ENCODE data around the gene DUS3L.
"Not testable (repeated sequence)": the region's sequence is repeated elsewhere in the genome, so short reads cannot be mapped to it uniquely, and the experiment has no call there.

DUS3L gene

DNA sequence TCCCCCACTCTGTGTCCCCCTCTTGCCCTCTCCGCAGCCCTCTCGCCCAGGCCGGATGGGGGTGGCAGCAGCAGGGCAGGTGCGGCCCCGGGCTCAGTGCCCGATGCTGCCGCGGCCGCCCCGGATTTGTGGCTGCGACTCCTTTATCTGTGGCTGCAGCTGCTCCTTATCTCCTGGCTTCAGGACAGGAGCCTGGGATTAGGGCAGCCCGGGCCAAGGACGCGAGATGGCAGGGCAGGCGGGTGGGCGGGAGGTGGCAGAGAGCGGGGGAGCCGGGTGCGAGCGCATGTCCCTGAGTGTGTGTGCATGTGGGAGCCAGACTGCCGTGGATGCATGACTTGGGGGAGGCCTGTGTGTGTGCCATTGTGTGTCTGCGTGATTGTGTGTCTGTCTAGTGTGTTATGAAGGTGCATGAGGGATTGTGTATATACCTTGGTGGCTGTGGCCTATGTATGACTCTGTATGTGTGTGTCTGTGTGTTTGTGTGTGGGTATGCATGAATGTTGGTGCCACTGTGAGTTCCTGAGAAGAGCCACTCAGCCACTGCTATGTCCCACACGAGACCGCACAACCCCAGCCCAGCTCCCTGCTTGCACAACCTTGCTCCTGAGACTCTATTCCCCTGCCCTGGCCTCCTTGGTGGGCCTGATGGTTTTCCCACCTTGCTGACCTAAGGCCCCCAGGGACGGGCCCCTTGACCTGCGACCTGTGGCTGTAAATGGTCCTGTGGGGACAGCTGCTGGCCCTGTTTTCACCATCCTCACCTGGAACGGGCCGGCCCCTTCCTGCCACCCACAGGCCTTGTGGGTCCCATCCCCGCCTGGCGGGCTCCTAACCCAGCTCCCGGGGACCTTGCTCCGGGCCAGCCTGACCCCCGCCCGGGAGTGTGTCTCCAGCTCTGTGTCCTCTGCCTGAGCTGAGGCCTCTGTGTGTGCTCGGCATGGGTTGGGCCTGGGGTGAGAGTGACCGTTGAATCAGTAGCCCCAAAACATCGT, 8.6 kb upstream of the DUS3L start:
- DNase-seq (ENCODE audit: low read depth): no peak

DNA sequence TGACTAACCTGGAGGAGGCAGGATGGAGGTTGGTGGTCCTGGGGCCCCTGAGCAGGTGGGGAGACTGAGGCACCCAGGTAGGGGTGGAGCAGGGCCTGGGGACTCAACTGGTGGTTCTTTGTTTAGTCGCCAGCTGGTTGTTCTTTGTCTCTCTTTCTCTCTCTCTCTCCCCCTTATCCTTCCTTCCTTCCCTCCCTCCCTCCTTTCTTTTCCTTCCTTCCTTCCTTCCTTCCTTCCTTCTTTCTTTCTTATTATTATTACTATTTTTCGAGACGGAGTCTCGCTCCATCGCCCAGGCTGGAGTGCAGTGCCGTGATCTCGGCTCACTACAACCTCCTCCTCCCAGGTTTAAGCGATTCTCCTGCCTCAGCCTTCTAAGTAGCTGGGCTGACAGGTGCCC, 7.3 kb upstream of the DUS3L start:
- DNase-seq (ENCODE audit: low read depth): no peak

DNA sequence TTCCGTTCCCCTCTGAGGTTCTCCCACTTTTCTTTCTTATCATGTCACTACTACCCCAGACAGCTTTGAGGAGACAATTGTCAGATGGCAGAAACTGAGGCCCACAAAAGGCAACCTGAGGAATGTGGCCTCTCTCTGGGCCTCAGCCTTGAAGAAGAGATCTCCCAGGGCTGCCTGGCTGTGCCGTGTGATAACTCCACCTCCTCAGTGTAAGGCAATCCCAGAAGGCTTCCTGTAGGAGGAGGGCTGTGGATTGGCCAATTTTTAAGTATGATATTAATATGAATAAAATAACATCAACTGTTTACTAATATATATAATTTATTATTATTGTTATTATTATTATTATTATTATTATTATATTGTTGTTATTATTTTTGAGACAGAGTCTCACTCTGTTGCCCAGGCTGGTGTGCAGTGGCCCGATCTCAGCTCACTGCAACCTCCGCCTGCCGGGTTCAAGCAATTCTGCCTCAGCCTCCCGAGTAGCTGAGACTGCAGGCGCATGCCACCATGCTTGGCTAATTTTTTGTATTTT, 4.5 kb upstream of the DUS3L start:
- DNase-seq (ENCODE audit: low read depth): no peak

DNA sequence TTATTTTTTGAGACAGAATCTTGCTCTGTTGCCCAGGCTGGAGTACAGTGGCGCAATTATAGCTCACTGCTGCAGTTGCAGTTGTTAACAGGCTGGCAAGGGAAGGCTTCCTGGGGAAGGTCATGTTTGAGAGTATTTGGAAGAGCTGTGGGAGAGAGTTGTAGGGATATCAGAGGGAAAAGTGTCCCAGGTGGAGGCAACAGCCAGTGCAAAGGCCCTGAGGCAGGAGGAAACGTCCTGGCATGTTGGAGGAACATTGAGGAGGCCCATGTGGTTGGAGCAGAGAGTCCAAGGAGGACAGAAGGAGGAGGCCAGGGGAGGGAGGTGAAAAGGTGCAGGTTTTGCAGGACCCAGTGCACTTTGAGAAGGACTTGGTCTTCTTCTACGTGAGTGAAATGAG, 2.2 kb upstream of the DUS3L start:
- no peak for DNase-seq (ENCODE audit: low read depth)

- DNase-seq (ENCODE audit: low read depth): no peak
These were observed 1.3 kb upstream of the DUS3L start for GRCh38 chr19:5792224-5792623.

- DNase-seq (ENCODE audit: low read depth): no peak
These were observed 941 bp downstream of the DUS3L start for GRCh38 chr19:5789886-5790558.

GRCh38 chr19:5789351-5789761, 1.6 kb downstream of the DUS3L start:
- no peak for DNase-seq (ENCODE audit: low read depth)

DNA sequence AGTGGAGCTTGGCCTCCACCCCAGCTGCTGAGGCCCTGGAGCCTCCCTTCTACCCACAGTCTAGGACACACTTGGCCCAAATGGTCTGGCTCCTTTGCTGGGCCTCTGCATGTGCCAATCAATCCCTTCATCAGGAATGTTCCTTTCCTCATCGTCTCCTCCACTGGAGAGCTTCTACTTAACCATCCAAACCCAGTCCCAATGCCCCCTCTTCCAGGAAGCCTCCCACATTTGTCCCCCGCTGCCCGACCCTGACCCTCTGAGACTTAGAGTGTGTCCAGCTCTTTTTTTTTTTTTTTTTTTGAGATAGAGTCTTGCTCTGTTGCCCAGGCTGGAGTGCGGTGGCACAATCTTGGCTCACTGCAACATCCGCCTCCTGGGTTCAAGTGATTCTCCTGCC, 2.5 kb downstream of the DUS3L start:
- no peak for DNase-seq (ENCODE audit: low read depth)

DNA sequence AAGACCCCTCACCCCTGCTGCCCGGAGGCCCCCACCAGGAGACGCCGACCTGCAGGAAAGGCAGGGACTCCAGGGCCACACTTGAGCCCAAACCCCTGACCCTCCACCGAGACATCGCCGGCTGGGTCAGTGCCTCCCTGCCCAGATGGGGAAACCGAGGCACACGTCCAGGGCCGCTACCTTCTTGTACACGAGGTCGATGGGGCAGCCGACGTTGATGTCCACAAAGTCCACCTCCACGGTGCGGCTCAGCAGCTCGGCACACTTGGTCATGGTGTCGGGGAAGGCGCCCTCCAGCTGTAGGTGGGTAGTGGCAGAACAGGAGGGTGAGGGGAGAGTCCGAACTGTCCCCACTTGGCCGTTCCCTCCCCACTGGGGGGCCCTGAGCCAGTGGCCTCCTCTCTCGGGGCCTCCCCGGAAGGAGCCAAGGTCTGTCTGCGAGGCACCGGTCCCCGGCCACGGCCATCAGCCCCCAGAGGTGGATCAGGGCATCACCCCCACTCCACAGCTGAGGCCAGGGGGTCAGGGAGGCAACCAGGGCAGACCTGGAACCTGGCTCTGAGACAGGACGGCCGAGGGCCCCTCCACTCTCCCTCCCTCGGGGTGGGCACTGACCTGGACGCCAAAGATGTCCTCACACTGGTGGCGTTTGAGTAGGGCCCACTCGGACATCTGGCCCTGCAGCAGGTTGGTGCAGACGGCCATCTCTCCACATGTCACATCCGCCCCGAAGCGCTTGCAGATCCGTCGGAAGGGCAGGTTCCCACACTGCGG, 3.4 kb downstream of the DUS3L start:
- no peak for DNase-seq (ENCODE audit: low read depth)

DNA sequence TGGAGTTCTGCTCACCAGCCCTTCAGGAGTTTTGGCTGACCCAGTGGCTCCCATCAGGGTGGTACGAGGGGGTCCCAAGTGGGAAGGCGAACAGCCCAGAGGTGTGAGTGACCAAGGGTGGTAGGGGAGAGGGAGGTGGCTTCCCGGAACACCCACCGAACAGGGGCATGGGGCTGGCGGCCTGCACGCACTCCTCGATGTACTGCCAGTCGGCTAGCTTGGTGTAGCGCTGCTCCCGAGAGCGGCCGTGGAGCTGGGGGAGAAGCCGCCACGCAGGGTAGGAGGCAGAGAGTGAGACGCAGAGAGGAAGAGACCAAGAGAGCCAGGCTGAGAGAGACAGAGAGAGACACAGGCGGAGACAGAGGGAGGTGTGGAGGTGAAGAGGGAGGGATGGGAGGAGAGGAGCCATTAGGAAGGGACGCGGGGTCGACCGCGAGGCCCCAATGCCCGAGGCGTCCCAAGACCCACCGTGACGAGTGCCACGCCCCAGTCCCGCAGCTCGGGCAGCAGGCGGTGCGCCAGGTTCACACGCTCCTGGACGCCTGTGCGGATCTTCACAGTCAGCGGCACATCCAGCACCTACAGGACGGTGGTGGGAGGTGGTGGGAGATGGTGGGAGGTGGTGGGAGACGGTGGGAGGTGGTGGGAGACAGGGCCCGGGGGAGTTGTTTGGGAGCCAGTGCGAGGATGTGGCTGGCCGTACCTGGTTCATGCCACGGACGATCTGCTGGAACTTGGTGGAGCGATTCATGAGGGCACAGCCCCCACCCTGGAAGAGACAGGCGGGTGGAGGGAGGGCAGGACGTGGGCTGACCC, 4.2 kb downstream of the DUS3L start:
- DNase-seq (ENCODE audit: low read depth): no peak

GRCh38 chr19:5785423-5785822, 5.5 kb downstream of the DUS3L start:
- DNase-seq (ENCODE audit: low read depth): no peak

DNA sequence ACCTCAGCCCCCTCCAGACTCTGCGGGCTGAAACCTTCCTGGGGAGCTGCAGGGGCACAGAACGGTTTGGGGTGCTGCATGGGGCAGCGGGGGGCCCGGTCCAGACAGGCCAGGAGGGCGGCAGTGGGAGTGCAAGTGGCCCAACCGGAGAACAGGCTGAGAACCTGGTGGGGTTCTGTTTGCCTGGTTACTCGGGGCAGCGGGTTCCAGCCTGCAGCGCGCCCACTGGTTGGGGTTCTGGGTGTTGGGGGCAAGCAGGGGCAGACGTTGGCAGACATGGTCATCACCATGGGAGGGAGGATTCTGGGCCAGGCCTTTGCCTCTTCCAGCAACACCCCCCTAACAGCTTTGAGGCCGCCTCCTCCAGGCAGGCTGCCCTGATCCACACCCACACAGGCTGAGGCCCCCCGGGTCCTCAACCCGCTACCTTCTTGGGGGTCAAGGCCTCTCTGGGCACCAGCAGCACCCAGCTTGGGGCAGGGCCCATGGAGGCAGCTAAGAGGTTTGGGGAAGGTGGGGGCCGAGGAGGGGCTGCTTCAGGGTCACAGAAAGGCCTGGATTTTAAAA, 6.3 kb downstream of the DUS3L start, which contains the start of gene PRR22:
Gene PRR22, minus strand, starts transcription at position 166 of the 567 bp plus-strand sequence. Its CDS starts 86 bp downstream, at position 80.
- DNase-seq (ENCODE audit: low read depth): no peak

GRCh38 chr19:5782945-5783919, 7.7 kb downstream of the DUS3L start:
- DNase-seq (ENCODE audit: low read depth): no peak

GRCh38 chr19:5782322-5782721, 8.6 kb downstream of the DUS3L start:
- no peak for DNase-seq (ENCODE audit: low read depth)

DNA sequence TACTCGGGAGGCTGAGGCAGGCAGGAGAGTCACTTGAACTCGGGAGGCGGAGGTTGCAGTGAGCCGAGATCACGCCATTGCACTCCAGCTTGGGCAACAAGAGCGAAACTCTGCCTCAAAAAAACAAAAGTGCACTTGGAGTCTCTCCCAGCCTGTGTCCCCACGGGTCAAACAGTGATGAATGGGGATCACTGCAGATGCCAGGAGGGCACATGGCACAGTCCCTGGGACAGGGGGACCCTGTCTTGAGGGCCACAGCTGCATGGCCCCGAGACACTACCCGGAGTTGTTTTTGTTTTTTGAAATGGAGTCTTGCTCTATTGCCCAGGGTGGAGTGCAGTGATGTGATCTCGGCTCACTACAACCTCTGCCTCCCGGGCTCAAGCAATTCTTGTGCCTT, 10.0 kb downstream of the DUS3L start:
- DNase-seq (ENCODE audit: low read depth): not testable (repeated sequence)

- no peak for DNase-seq (ENCODE audit: low read depth)
These were observed 12.6 kb downstream of the DUS3L start for GRCh38 chr19:5778402-5778801.

- no peak for DNase-seq (ENCODE audit: low read depth)
These were observed 15.2 kb downstream of the DUS3L start for GRCh38 chr19:5775668-5776309.

- no peak for DNase-seq (ENCODE audit: low read depth)
These were observed 16.0 kb downstream of the DUS3L start for GRCh38 chr19:5774921-5775320.

GRCh38 chr19:5773276-5773675, 17.7 kb downstream of the DUS3L start:
- DNase-seq (ENCODE audit: low read depth): no peak

Measured in non-pigmented ciliary epithelial cell (primary cell).